ENCODE results near the gene FAM76B. TPM values are rescaled to one million over a fixed set of nuclear protein-coding genes. Genes with fewer than 3 reads are reported as not detected.

The FAM76B gene
- total RNA-seq, 1 donor from 2014 or later: 139 TPM

- H3K27me3 ChIP-seq: no peaks in the 10 kb centered on the region
- no peak overlapping the region for H3K27ac ChIP-seq
- H3K9me3 ChIP-seq (ENCODE audit: low read depth): no peaks in the 10 kb centered on the region
- TF ChIP-seq CTCF (IDR thresholded peaks at IDR 0.05): no peak
- TF ChIP-seq EZH2phosphoT487 (IDR thresholded peaks at IDR 0.05): no peak
- TF ChIP-seq EZH2 (IDR thresholded peaks at IDR 0.05): no peak
- H3K79me2 ChIP-seq (ENCODE audit: low read depth): no peaks in the 10 kb centered on the region
- Mint-ChIP-seq H3K27ac (no peak overlapping the region), H3K36me3 (no peaks in the 10 kb centered on the region), H3K4me3 (no peak overlapping the region), H3K4me1 (no peaks in the 10 kb centered on the region), H3K9me3 (no peaks in the 10 kb centered on the region), H3K27me3 (ENCODE audit: insufficient read depth, low read depth) (peaks cover 4% of the 10 kb centered on the region)
- no peaks in the 10 kb centered on the region for H3F3A ChIP-seq (ENCODE audit: low read depth)
- DNase-seq (ENCODE audit: low spot score): no peak
- H3K4me1 ChIP-seq: no peaks in the 10 kb centered on the region
- H2AFZ ChIP-seq (replicated peaks): peak overlapping the region; percentile 54
- H3K4me2 ChIP-seq: no peak overlapping the region
- H3K4me3 ChIP-seq: no peak overlapping the region
- no peaks in the 10 kb centered on the region for H4K20me1 ChIP-seq (ENCODE audit: low read depth)
- no peaks in the 10 kb centered on the region for H3K36me3 ChIP-seq
- no peak overlapping the region for H3K9ac ChIP-seq
Measured at GRCh38 chr11:95751515-95751914, 38.1 kb downstream of the FAM76B start.

GRCh38 chr11:95750101-95750500 lies 39.5 kb downstream of the FAM76B start:
- Histone ChIP-seq H3K9me3 (ENCODE audit: low read depth) (no peaks in the 10 kb centered on the region), H3K79me2 (ENCODE audit: low read depth) (no peaks in the 10 kb centered on the region), H3K4me2 (no peak overlapping the region), H2AFZ (replicated peaks) (no peak overlapping the region), H4K20me1 (ENCODE audit: low read depth) (no peaks in the 10 kb centered on the region), H3K4me3 (no peak overlapping the region), H3K4me1 (no peaks in the 10 kb centered on the region), H3K27ac (no peak overlapping the region), H3K27me3 (no peaks in the 10 kb centered on the region), H3K36me3 (no peaks in the 10 kb centered on the region), H3K9ac (no peak overlapping the region), H3F3A (ENCODE audit: low read depth) (no peaks in the 10 kb centered on the region)
- Mint-ChIP-seq H3K36me3 (no peaks in the 10 kb centered on the region), H3K4me1 (no peaks in the 10 kb centered on the region), H3K9me3 (no peaks in the 10 kb centered on the region), H3K4me3 (no peak overlapping the region), H3K27me3 (ENCODE audit: insufficient read depth, low read depth) (no peaks in the 10 kb centered on the region), H3K27ac (no peak overlapping the region)
- TF ChIP-seq EZH2phosphoT487 (IDR thresholded peaks at IDR 0.05) (no peak), CTCF (IDR thresholded peaks at IDR 0.05) (no peak), EZH2 (IDR thresholded peaks at IDR 0.05) (no peak)
- no peak for DNase-seq (ENCODE audit: low spot score)

GRCh38 chr11:95739108-95739938 lies 50.3 kb downstream of the FAM76B start:
- Mint-ChIP-seq H3K27ac (no peak overlapping the region), H3K27me3 (ENCODE audit: insufficient read depth, low read depth) (no peaks in the 10 kb centered on the region), H3K9me3 (no peaks in the 10 kb centered on the region), H3K4me1 (no peaks in the 10 kb centered on the region), H3K4me3 (no peak overlapping the region), H3K36me3 (no peaks in the 10 kb centered on the region)
- Histone ChIP-seq H3K36me3 (no peaks in the 10 kb centered on the region), H3K79me2 (ENCODE audit: low read depth) (no peaks in the 10 kb centered on the region), H3K4me1 (no peaks in the 10 kb centered on the region), H3K27ac (no peak overlapping the region), H4K20me1 (ENCODE audit: low read depth) (no peaks in the 10 kb centered on the region), H3K9ac (no peak overlapping the region), H3K4me2 (no peak overlapping the region), H3K9me3 (ENCODE audit: low read depth) (no peaks in the 10 kb centered on the region), H3F3A (ENCODE audit: low read depth) (no peaks in the 10 kb centered on the region), H3K4me3 (no peak overlapping the region), H2AFZ (replicated peaks) (no peak overlapping the region), H3K27me3 (no peaks in the 10 kb centered on the region)
- DNase-seq (ENCODE audit: low spot score): peak; percentile 8
- no peak for TF ChIP-seq EZH2phosphoT487 (IDR thresholded peaks at IDR 0.05)
- peak; percentile 48 for TF ChIP-seq CTCF (IDR thresholded peaks at IDR 0.05)
